ENCODE results near the gene SAPCD2.

DNA sequence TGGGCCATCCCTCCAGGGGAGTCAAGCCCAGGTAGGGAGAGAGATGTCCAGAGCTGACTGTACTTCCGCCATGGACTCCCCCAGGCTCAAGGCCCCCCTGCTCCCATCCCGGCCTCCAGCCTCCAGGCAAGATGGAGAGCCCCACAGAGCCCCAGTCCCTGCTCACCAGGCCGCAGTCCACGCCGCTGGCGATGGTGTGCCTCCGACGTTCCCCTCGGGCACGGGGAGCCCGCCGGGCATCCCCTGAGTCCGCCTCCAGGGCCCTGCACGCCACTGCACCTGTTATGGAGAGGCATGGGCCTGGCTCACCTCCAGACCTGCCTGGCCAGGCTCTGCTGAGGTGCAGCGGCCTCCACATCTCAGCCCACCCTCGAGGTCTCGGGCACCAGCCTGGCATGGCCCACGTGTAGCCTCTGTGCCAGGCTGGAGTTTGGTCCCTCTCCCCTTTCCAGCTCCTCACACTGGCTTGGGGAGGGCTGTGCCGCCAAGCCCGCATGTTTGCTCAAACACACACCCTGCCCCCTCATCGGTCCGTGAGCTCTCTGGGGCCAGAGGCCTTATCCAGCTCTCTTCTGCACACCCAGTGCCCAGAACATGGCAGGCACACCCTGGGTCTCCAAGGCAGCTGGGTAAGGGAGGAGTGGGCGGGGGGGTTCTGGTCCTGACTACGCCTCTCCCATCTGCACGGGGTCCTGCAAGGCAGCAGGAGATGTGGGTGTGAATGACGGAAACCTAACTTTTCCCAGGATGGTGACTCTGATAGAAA is 4.1 kb downstream of the SAPCD2 start:
- no peak for TF ChIP-seq POLR2A (IDR thresholded peaks at IDR 0.05)
- TF ChIP-seq, protein P1, sequence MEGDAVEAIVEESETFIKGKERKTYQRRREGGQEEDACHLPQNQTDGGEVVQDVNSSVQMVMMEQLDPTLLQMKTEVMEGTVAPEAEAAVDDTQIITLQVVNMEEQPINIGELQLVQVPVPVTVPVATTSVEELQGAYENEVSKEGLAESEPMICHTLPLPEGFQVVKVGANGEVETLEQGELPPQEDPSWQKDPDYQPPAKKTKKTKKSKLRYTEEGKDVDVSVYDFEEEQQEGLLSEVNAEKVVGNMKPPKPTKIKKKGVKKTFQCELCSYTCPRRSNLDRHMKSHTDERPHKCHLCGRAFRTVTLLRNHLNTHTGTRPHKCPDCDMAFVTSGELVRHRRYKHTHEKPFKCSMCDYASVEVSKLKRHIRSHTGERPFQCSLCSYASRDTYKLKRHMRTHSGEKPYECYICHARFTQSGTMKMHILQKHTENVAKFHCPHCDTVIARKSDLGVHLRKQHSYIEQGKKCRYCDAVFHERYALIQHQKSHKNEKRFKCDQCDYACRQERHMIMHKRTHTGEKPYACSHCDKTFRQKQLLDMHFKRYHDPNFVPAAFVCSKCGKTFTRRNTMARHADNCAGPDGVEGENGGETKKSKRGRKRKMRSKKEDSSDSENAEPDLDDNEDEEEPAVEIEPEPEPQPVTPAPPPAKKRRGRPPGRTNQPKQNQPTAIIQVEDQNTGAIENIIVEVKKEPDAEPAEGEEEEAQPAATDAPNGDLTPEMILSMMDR (IDR thresholded peaks at IDR 0.05), result no peak

Data from uterus (tissue), 2 donors.